K562 (cell line): ENCODE results near the gene ZNF620. TPM values are rescaled to one million over a fixed set of nuclear protein-coding genes. Genes with fewer than 3 reads are reported as not detected.

Source experiments
- DIDO1 ChIP-seq: fragments of 450-650 bp; IDR thresholded peaks from 2 replicates; pipeline ENCODE4 v1.6.1; 2016; ENCODE audit warnings: low read depth, missing biosample characterization, missing genetic modification characterization
- ETS2 ChIP-seq: IDR thresholded peaks from 2 replicates; pipeline ENCODE4 v1.6.1; 2016; ENCODE audit warnings: borderline replicate concordance, missing genetic modification characterization, mild to moderate bottlenecking, moderate library complexity, missing compliant biosample characterization; ENCODE audit not compliant: poor library complexity, severe bottlenecking
- FOXP4 ChIP-seq: sonication (generic); formaldehyde crosslinking; IDR thresholded peaks from 2 replicates; pipeline ENCODE4 v1.8.0; 2022; ENCODE audit warnings: mild to moderate bottlenecking, missing genetic modification reagents, borderline replicate concordance
- HNRNPLL ChIP-seq: fragments of 200-400 bp; formaldehyde crosslinking; IDR thresholded peaks from 2 replicates; pipeline ENCODE4 v1.6.1; 2017; ENCODE audit warnings: low read length, low read depth, mild to moderate bottlenecking; ENCODE audit not compliant: poor library complexity, severe bottlenecking
- LEF1 ChIP-seq: fragments of 450-650 bp; IDR thresholded peaks from 2 replicates; pipeline ENCODE4 v1.6.1; 2016; ENCODE audit warnings: mild to moderate bottlenecking
- MYNN ChIP-seq, 2 experiments: sonication (generic); formaldehyde crosslinking in 1 of 2; IDR thresholded peaks; 2 replicates each; pipeline versions ENCODE4 v1.5.0 to v1.6.1; 2016 to 2020; ENCODE audit warnings: antibody characterized with exemption in 1 of 2, missing genetic modification reagents in 1 of 2
- NR4A1 ChIP-seq, 2 experiments: fragments of 250-450 bp in 1 of 2; fragments of 450-650 bp in 1 of 2; sonication (Bioruptor Pico) in 1 of 2; IDR thresholded peaks; 2 replicates each; pipeline versions ENCODE4 v1.4.0 to v1.6.1; 2016 to 2020; ENCODE audit warnings: mild to moderate bottlenecking in 2 of 2, missing compliant biosample characterization in 1 of 2, missing genetic modification characterization in 1 of 2, moderate library complexity in 1 of 2
- PHF8 ChIP-seq: fragments of 200-600 bp; sonication (generic); IDR thresholded peaks from 2 replicates; pipeline ENCODE4 v1.6.1; 2012; ENCODE audit warnings: mixed run types, mild to moderate bottlenecking, inconsistent platforms, low read length, moderate library complexity, borderline replicate concordance
- RFX1 ChIP-seq: fragments of 450-650 bp; IDR thresholded peaks from 2 replicates; pipeline ENCODE4 v1.6.1; 2016; ENCODE audit warnings: mild to moderate bottlenecking, moderate library complexity
- ZBTB26 ChIP-seq: fragments of 450-650 bp; formaldehyde crosslinking; IDR thresholded peaks from 2 replicates; pipeline ENCODE4 v1.4.0; 2022; ENCODE audit warnings: missing genetic modification characterization
- ZFX ChIP-seq: sonication (generic); formaldehyde crosslinking; IDR thresholded peaks from 2 replicates; pipeline ENCODE4 v1.8.0; 2022; ENCODE audit warnings: mild to moderate bottlenecking, missing genetic modification reagents, moderate library complexity
- ZNF197 ChIP-seq: fragments of 200-800 bp; sonication (Bioruptor generic); IDR thresholded peaks from 2 replicates; pipeline ENCODE4 v1.6.1; 2016; ENCODE audit warnings: low read depth, missing genetic modification characterization, missing compliant biosample characterization
- ZNF347 ChIP-seq: fragments of 450-650 bp; formaldehyde crosslinking; IDR thresholded peaks from 2 replicates; pipeline ENCODE4 v1.4.0; 2020; ENCODE audit warnings: low read depth, mild to moderate bottlenecking, moderate library complexity
- ZNF77 ChIP-seq: fragments of 250-450 bp; sonication (Bioruptor Pico); IDR thresholded peaks from 2 replicates; pipeline ENCODE4 v1.5.0; 2020
- ZZZ3 ChIP-seq: fragments of 450-650 bp; IDR thresholded peaks from 2 replicates; pipeline ENCODE4 v1.6.1; 2016; ENCODE audit warnings: antibody characterized with exemption, mild to moderate bottlenecking, moderate library complexity
- polyA plus RNA-seq, 8 experiments: library from polyadenylated mRNA; depleted of rRNA in 4 of 8; stranded (reverse) in 5 of 8; unstranded in 3 of 8; fragments of >200 nt; fragmentation: Nextera tagmentation in 2 of 8; fragmentation: Illumina TruSeq in 1 of 8; extraction: Ambion mirVana in 2 of 8; extraction: Trizol in 1 of 8; gene quantifications; 2 replicates each; pipeline versions ENCODE4 v1.2.1 to v1.2.3, GENCODE V29; 2011 to 2014; ENCODE audit warnings: inconsistent platforms in 1 of 8, missing spikeins in 1 of 8
- total RNA-seq, 7 experiments: library from RNA; depleted of rRNA in 6 of 7; stranded (reverse); fragments of >200 nt in 6 of 7; fragmentation: Illumina TruSeq in 2 of 7; extraction: Trizol in 2 of 7; gene quantifications; 2 replicates each; pipeline versions ENCODE4 v1.2.1 to v1.2.3, GENCODE V29; 2011 to 2021; ENCODE audit warnings: low replicate concordance in 1 of 7
- TF ChIP-seq, protein P1 (sequence below): fragments of 450-650 bp; IDR thresholded peaks from 2 replicates; pipeline ENCODE4 v1.6.1; 2017; ENCODE audit warnings: antibody characterized with exemption, mild to moderate bottlenecking
- TF ChIP-seq, protein P2 (sequence below): fragments of 450-650 bp; IDR thresholded peaks from 2 replicates; pipeline ENCODE4 v1.6.1; 2016; ENCODE audit warnings: borderline replicate concordance

ZNF620 gene
- total and polyA plus RNA-seq, 9 of the 15 experiments (the other 6 are each of a cell fraction or from before 2014, with no cell fraction given): 1.2 to 5.5 (median 3.3) TPM

GRCh38 chr3:40524568-40525285 is 18.9 kb downstream of the ZNF620 start, which contains the start of gene ZNF621 (continued):
- TF ChIP-seq, protein P1, sequence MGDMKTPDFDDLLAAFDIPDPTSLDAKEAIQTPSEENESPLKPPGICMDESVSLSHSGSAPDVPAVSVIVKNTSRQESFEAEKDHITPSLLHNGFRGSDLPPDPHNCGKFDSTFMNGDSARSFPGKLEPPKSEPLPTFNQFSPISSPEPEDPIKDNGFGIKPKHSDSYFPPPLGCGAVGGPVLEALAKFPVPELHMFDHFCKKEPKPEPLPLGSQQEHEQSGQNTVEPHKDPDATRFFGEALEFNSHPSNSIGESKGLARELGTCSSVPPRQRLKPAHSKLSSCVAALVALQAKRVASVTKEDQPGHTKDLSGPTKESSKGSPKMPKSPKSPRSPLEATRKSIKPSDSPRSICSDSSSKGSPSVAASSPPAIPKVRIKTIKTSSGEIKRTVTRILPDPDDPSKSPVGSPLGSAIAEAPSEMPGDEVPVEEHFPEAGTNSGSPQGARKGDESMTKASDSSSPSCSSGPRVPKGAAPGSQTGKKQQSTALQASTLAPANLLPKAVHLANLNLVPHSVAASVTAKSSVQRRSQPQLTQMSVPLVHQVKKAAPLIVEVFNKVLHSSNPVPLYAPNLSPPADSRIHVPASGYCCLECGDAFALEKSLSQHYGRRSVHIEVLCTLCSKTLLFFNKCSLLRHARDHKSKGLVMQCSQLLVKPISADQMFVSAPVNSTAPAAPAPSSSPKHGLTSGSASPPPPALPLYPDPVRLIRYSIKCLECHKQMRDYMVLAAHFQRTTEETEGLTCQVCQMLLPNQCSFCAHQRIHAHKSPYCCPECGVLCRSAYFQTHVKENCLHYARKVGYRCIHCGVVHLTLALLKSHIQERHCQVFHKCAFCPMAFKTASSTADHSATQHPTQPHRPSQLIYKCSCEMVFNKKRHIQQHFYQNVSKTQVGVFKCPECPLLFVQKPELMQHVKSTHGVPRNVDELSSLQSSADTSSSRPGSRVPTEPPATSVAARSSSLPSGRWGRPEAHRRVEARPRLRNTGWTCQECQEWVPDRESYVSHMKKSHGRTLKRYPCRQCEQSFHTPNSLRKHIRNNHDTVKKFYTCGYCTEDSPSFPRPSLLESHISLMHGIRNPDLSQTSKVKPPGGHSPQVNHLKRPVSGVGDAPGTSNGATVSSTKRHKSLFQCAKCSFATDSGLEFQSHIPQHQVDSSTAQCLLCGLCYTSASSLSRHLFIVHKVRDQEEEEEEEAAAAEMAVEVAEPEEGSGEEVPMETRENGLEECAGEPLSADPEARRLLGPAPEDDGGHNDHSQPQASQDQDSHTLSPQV: peak; percentile 47; the same call in 1 of the 2 replicates
- TF ChIP-seq ZFX (CRISPR knock-in tag) (peak; percentile 99), DIDO1 (tag) (peak; percentile 66; the same call in 1 of the 2 replicates), ZNF77 (CRISPR knock-in tag) (no peak), NR4A1 (CRISPR knock-in tag; IDR thresholded peaks at IDR 0.05) (peak; percentile 93), NR4A1 (tag; IDR thresholded peaks at IDR 0.05) (peak; percentile 64; the same call in 1 of the 2 replicates), MYNN (IDR thresholded peaks at IDR 0.05) (no peak), MYNN (CRISPR knock-in tag; IDR thresholded peaks at IDR 0.05) (no peak), ETS2 (tag) (no peak), HNRNPLL (peak; percentile 36), ZZZ3 (peak; percentile 95; the same call in 1 of the 2 replicates), RFX1 (no peak), ZNF347 (CRISPR knock-in tag) (no peak), ZNF197 (CRISPR knock-in tag) (no peak), LEF1 (no peak; the same call in 1 of the 2 replicates), FOXP4 (CRISPR knock-in tag) (0 out of 2 replicates have a peak, but pooled peaks have one; percentile 62), PHF8 (peak; percentile 100), ZBTB26 (CRISPR knock-in tag) (peak; percentile 56; the same call in 1 of the 2 replicates)
- TF ChIP-seq, protein P2, sequence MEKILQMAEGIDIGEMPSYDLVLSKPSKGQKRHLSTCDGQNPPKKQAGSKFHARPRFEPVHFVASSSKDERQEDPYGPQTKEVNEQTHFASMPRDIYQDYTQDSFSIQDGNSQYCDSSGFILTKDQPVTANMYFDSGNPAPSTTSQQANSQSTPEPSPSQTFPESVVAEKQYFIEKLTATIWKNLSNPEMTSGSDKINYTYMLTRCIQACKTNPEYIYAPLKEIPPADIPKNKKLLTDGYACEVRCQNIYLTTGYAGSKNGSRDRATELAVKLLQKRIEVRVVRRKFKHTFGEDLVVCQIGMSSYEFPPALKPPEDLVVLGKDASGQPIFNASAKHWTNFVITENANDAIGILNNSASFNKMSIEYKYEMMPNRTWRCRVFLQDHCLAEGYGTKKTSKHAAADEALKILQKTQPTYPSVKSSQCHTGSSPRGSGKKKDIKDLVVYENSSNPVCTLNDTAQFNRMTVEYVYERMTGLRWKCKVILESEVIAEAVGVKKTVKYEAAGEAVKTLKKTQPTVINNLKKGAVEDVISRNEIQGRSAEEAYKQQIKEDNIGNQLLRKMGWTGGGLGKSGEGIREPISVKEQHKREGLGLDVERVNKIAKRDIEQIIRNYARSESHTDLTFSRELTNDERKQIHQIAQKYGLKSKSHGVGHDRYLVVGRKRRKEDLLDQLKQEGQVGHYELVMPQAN: peak; percentile 71; the same call in 1 of the 2 replicates
